ENCODE measurements around the gene TPM2.

Gene TPM2

DNA sequence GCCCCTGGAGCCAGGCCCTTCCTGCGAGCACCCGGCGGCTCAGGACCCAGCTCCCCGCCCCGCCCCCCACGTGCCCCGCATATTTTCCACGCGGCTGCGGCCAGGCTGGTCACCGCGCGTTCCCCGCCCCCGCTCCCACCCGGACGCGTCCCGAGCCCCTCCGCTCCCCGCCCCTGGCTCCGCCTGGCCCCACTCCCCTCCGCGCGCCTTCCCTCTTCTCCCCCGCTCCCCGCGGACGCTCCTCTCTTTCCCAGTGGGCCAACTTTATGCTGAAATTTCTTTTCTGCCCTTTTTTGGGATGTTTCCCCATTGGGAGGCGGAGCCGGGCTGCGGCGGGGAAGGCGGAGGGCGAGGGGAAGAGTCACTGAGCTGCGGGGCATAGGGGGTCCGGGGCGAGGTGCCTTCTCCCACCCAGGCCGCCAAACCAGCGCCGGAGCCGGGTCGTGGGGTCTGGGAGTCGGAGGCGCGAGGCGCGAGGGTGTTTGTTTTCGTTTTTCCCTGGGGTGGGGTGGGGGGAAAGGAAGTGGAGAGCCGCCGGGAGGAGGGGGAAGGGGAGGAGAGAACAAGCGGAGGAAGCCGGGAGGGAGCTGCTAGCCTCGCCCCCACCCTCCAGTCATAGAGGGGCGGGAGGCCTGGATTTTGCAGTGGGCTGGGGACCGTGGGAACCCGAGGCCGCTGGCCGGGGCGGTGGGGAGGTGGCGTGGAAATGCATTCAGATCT lies 1.0 kb upstream of the TPM2 start:
- Mint-ChIP-seq H3K27ac (peak overlapping the region; percentile 83), H3K27me3 (no peaks in the 10 kb centered on the region), H3K36me3 (no peaks in the 10 kb centered on the region), H3K9me3 (no peaks in the 10 kb centered on the region), H3K4me1 (peaks cover 20% of the 10 kb centered on the region), H3K4me3 (peak overlapping the region; percentile 95)
- peak; percentile 27 for ATAC-seq

DNA sequence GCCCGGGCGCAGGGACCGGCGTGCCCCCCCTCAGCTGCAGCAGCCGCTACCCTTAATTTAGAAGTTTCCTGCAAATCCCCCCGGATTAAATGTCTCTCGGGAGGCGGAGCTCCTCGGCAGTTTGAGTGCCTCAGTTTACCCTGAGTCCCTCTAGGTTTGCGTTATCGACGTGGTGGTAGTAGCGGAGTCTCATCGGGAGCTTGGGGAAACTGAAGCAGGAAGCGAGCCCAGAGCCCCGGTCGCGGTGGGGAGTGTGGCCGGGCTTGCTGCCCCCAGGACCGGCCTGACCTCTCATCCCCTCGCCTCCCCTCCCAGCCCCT lies 529 bp upstream of the TPM2 start:
- Mint-ChIP-seq H3K36me3 (no peaks in the 10 kb centered on the region), H3K4me1 (peaks cover 20% of the 10 kb centered on the region), H3K27ac (peak overlapping the region; percentile 83), H3K27me3 (no peaks in the 10 kb centered on the region), H3K9me3 (no peaks in the 10 kb centered on the region), H3K4me3 (peak overlapping the region; percentile 75)
- no peak for ATAC-seq

DNA sequence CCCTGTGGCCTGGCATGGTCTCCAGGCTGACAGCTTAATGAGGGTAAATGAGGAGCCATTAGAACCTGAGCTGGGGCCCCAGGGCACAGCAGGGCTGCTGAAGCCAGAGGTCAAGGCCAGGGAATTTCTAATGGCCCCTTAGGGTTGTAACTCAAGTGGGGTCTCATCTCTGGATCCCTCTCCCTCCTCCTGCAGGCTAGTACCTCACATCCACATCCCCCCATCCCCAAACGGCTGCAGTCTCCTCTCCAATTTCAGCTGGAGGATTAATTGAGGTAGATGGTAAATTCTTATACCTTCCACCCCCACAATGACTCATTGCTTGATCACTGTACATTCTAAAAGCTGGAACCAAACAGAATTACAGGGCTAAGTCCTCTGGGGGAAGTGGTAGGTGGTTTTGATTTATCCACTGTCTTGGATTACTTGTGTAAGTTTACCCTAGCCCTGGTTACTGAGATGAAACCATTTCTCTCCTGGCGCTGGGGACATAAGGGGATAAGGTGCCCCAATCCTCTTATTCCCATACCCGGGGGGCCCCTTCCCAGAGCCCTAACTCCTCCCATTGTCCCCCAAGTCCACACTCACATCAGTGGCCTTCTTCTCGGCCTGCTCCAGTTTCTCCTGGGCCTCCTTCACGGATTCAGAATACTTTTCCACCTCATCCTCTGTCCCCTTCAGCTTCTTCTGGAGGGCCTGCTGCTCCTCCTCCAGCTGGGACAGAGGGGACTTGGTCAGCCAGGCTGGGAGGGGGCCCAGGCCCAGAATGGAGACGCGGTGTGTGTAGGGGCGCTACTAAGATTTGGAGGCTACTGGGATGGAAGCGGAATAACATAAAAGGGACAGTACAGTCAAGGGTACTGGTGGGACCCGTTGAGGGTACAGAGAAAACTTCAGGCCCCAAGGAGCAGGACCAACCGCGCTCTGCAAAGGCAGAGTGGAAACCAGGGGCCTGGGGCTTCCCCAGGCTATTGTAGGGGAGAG lies 875 bp downstream of the TPM2 start:
- Mint-ChIP-seq H3K27me3 (no peaks in the 10 kb centered on the region), H3K9me3 (no peaks in the 10 kb centered on the region), H3K36me3 (no peaks in the 10 kb centered on the region), H3K4me1 (peaks cover 20% of the 10 kb centered on the region), H3K27ac (peak overlapping the region; percentile 3), H3K4me3 (peak overlapping the region; percentile 26)
- no peak for ATAC-seq

DNA sequence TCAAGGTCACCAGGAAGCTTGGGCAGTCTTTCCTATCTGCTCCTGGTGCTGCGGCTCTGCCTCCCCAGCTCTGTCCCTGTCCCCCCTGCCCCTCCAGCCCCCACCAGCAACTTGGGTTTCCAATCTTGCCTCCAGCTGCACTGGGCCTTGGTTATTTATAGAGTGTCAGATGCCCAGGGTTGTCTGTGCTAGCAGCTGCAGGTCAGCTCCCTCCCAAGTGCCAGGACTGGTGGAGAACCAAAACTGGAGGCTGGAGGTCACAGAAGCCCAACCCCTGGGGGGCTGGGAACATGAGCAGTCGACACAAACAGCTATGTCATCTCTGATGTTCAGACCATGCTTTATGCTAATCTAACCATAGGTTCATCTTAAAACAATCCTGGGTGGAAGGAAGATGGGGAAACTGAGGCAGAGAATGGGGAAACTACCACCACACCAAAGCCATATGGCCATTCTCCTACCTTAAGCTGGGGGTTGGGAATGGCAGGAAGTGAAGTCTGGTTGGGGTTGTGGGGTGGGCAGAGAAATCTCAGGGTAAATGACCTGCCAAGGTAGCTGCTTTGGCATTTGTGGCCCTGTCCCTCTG lies 1.7 kb downstream of the TPM2 start:
- H3K36me3 Mint-ChIP-seq, result no peaks in the 10 kb centered on the region
- no peak overlapping the region for H3K4me3 Mint-ChIP-seq
- ATAC-seq, result no peak
- no peak overlapping the region for H3K27ac Mint-ChIP-seq
- no peaks in the 10 kb centered on the region for H3K27me3 Mint-ChIP-seq
- H3K9me3 Mint-ChIP-seq, result no peaks in the 10 kb centered on the region
- peaks cover 20% of the 10 kb centered on the region for H3K4me1 Mint-ChIP-seq

DNA sequence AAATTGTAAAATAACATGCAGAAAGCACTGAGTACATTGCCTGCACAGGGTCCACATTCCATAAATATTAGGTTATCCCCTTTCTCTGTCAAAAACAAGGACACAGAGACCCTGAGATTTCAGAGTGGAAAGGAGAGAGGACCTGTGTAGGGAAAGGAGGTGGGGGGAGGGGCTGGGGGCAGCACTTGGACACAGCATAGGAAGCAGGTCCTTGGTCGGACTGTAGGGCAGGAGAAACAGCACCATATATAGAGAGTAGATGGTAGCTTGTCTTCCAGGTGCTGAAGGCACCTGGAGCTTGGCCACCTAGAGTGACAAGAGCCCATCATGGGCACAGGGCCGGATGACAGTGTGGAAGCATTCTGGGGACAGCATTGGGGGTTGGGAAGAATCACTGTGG lies 2.4 kb downstream of the TPM2 start:
- H3K4me3 Mint-ChIP-seq, result no peak overlapping the region
- no peaks in the 10 kb centered on the region for H3K9me3 Mint-ChIP-seq
- ATAC-seq, result no peak
- peaks cover 20% of the 10 kb centered on the region for H3K4me1 Mint-ChIP-seq
- no peaks in the 10 kb centered on the region for H3K36me3 Mint-ChIP-seq
- no peak overlapping the region for H3K27ac Mint-ChIP-seq
- no peaks in the 10 kb centered on the region for H3K27me3 Mint-ChIP-seq

DNA sequence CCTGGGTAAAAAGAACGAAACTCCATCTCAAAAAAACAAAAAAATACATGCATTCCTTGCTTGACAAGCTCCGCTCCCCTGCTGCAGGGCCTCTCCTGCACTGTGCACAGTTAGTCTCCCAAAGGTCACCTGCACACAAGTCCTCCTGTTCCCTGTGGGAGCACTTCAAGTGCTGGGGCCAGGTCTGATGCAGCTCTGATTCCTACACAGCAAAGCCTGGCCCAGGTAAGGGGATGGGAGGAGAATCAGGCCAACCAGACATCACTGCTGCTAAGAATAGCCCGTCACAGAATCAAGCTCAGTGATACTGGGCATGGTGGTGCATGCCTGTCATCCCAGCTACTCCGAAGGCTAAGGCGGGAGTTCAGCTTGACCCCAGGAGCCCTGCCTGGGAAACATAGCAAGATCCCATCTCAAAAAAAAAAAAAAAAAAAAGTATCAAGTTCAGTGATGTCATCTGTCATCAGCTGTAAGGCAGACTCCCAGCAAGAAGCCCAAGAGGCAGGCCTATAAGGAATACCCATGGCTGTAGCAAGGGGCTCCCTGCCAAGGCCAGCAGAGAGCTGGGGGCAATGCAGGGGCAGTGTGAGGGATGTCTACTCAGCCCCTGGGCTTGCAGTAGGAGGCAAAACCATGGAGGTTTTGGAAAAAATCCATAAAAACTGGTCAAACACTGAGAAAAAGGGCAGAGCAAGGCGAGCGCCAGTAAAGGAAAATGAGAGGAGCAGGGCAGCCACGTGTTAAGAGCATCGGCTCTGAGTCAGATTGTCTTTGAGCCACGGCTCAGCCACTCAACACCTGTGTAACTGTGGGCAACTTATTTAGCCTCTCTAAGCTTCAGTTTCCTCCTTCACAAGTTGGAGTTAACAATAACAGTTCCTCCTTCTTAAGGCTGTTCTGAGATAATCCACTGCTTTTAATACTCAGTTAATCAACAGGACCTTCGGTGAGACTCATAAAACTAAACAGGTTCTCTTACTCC lies 3.2 kb downstream of the TPM2 start:
- ATAC-seq, result no peak
- no peaks in the 10 kb centered on the region for H3K9me3 Mint-ChIP-seq
- no peak overlapping the region for H3K27ac Mint-ChIP-seq
- H3K4me1 Mint-ChIP-seq, result peaks cover 26% of the 10 kb centered on the region
- no peak overlapping the region for H3K4me3 Mint-ChIP-seq
- no peaks in the 10 kb centered on the region for H3K27me3 Mint-ChIP-seq
- H3K36me3 Mint-ChIP-seq, result no peaks in the 10 kb centered on the region

GRCh38 chr9:35685506-35685905 lies 4.2 kb downstream of the TPM2 start:
- no peak for ATAC-seq
- Mint-ChIP-seq H3K36me3 (no peaks in the 10 kb centered on the region), H3K27ac (no peak overlapping the region), H3K4me3 (no peak overlapping the region), H3K27me3 (no peaks in the 10 kb centered on the region), H3K4me1 (peaks cover 27% of the 10 kb centered on the region), H3K9me3 (no peaks in the 10 kb centered on the region)

DNA sequence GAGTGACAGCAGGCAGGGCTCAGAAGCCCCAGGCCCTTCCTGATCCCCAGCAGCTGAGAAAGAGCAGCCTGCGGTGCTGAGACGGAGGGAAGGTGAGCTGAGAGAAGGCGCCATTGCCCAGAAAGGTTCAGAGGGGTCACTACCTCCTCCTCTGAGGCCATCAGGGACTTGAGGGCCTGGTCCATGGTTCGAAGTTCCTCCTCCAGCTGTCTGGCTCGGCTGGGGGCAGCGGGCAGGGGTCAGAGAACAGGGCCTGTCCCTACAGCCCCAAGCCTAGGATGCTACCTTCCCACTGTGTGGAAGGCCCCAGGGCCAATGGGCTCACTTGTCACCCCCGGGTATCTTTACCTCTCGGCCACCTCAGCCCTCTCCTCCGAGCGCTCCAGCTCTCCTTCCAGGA lies 4.8 kb downstream of the TPM2 start:
- no peak for ATAC-seq

GRCh38 chr9:35683323-35683722 lies 6.4 kb downstream of the TPM2 start:
- no peak overlapping the region for H3K27ac Mint-ChIP-seq
- no peaks in the 10 kb centered on the region for H3K36me3 Mint-ChIP-seq
- H3K27me3 Mint-ChIP-seq, result no peaks in the 10 kb centered on the region
- peaks cover 31% of the 10 kb centered on the region for H3K4me1 Mint-ChIP-seq
- no peaks in the 10 kb centered on the region for H3K9me3 Mint-ChIP-seq
- H3K4me3 Mint-ChIP-seq, result no peak overlapping the region
- no peak for ATAC-seq

More for the DNA sequence above, 4.8 kb downstream of the TPM2 start:
- Mint-ChIP-seq H3K27ac (no peak overlapping the region), H3K27me3 (no peaks in the 10 kb centered on the region), H3K4me1 (peaks cover 33% of the 10 kb centered on the region), H3K4me3 (no peak overlapping the region), H3K36me3 (no peaks in the 10 kb centered on the region), H3K9me3 (no peaks in the 10 kb centered on the region)

DNA sequence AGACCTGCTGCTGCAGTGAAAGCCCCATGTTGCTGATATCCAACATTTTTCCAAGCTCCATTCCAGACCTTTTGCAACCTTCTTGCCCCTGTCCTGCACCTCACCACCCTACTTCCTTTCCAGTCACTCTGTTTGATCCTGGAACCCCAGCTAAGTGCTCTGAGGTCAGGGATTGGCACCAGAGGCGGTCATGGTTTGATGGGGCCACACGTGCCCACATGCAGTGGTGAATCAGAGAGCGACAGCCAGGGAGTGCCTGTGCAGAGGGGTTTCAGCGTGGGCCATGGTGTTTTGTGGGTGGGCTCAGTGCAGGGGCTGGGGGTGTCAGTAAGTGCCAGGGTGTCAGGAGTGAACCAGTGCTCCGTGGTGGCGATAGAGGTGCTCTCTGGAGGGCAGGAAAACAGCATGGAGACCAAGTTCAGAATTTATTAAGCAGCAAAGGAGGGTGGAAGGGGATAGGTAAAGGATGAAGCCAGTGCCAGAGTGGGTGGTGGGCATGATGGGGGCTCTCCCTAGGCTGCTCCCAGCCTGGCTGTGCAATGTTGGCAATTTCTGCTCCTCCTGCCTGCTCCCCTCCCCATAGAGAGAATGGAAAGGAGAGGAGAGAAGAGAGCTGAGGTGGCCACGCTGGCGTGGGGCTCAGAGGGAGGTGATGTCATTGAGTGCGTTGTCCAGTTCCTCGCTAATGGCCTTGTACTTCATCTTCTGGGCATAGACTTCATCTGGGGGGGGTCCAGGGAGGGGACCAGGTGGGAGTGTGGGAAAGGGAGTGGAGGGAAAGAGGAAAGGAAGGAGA lies 7.0 kb downstream of the TPM2 start:
- Mint-ChIP-seq H3K27me3 (no peaks in the 10 kb centered on the region), H3K4me3 (no peak overlapping the region), H3K4me1 (peaks cover 31% of the 10 kb centered on the region), H3K27ac (peak overlapping the region; percentile 42), H3K9me3 (no peaks in the 10 kb centered on the region), H3K36me3 (no peaks in the 10 kb centered on the region)
- ATAC-seq, result no peak

- Mint-ChIP-seq H3K36me3 (no peaks in the 10 kb centered on the region), H3K27ac (peak overlapping the region; percentile 42), H3K4me1 (peaks cover 31% of the 10 kb centered on the region), H3K27me3 (no peaks in the 10 kb centered on the region), H3K9me3 (no peaks in the 10 kb centered on the region), H3K4me3 (no peak overlapping the region)
- ATAC-seq, result no peak
These were observed 7.7 kb downstream of the TPM2 start for GRCh38 chr9:35682051-35682450.

GRCh38 chr9:35681341-35682002 lies 8.3 kb downstream of the TPM2 start:
- Mint-ChIP-seq H3K27me3 (no peaks in the 10 kb centered on the region), H3K27ac (peak overlapping the region; percentile 42), H3K4me1 (peaks cover 32% of the 10 kb centered on the region), H3K36me3 (no peaks in the 10 kb centered on the region), H3K9me3 (no peaks in the 10 kb centered on the region), H3K4me3 (no peak overlapping the region)
- no peak for ATAC-seq

- Mint-ChIP-seq H3K4me1 (peaks cover 37% of the 10 kb centered on the region), H3K27ac (peak overlapping the region; percentile 71), H3K36me3 (no peaks in the 10 kb centered on the region), H3K27me3 (no peaks in the 10 kb centered on the region), H3K9me3 (no peaks in the 10 kb centered on the region), H3K4me3 (peak overlapping the region; percentile 27)
- ATAC-seq, result peak; percentile 81
These were observed 9.2 kb downstream of the TPM2 start for GRCh38 chr9:35680331-35681105.
